Left ventricle myocardium inferior (tissue), 1 donor: ENCODE results near the gene MYO1A. TPM values are rescaled to one million over a fixed set of nuclear protein-coding genes. Genes with fewer than 3 reads are reported as not detected.
"Not testable (repeated sequence)": the region's sequence is repeated elsewhere in the genome, so short reads cannot be mapped to it uniquely, and the experiment has no call there.

Experiments used
- DNase-seq: peaks from one replicate; pipeline ENCODE4 v3.0.0-alpha.2; 2020
- H3K27ac ChIP-seq: fragments of 200-600 bp; replicated peaks from 2 replicates; pipeline ENCODE4 v1.8.0; 2021
- H3K27me3 ChIP-seq: fragments of 200-600 bp; 2 replicates; pipeline ENCODE4 v1.8.0; 2021; ENCODE audit warnings: low read depth
- H3K36me3 ChIP-seq: fragments of 200-600 bp; 2 replicates; pipeline ENCODE4 v1.8.0; 2021
- H3K4me1 ChIP-seq: fragments of 200-600 bp; 2 replicates; pipeline ENCODE4 v1.8.0; 2021
- H3K4me3 ChIP-seq: fragments of 200-600 bp; 2 replicates; pipeline ENCODE4 v1.8.0; 2021; ENCODE audit warnings: mild to moderate bottlenecking, moderate library complexity
- H3K9me3 ChIP-seq: fragments of 200-600 bp; replicated peaks from 2 replicates; pipeline ENCODE4 v1.8.0; 2021
- CTCF ChIP-seq: fragments of 200-600 bp; IDR thresholded peaks from 2 replicates; pipeline ENCODE4 v1.8.0; 2021; ENCODE audit warnings: antibody characterized with exemption, mild to moderate bottlenecking, borderline replicate concordance
- intact Hi-C: fragments of 100-400 bp; cut with micrococcal nuclease; formaldehyde crosslinking; loops from one replicate; pipeline ENCODE4 v1.11.0; 2022
- total RNA-seq: library from RNA; stranded (reverse); fragmentation: NEBNext Ultra II Directional; extraction: Animal tissue kit (Norgen Biotek cat#: 25700); gene quantifications from one replicate; pipeline ENCODE4 v1.2.1, GENCODE V29; 2021
- donor health status: DM: no; HTN: yes; CAD: no; lungs with severe emphysema.

The MYO1A gene
- total RNA-seq, 1 donor from 2014 or later, result not detected

GRCh38 chr12:57027011-57027804 lies 22.7 kb downstream of the MYO1A start:
- Histone ChIP-seq H3K4me3 (no peak overlapping the region), H3K36me3 (no peaks in the 10 kb centered on the region), H3K27me3 (peaks cover 69% of the 10 kb centered on the region), H3K4me1 (no peaks in the 10 kb centered on the region), H3K27ac (no peak overlapping the region), H3K9me3 (no peaks in the 10 kb centered on the region)
- intact Hi-C loops, result no loop called here
- DNase-seq, result no peak
- TF ChIP-seq CTCF, result no peak

- Histone ChIP-seq H3K9me3 (no peaks in the 10 kb centered on the region), H3K36me3 (no peaks in the 10 kb centered on the region), H3K27ac (no peak overlapping the region), H3K4me1 (no peaks in the 10 kb centered on the region), H3K4me3 (no peak overlapping the region), H3K27me3 (peaks cover 63% of the 10 kb centered on the region)
- no peak for DNase-seq
- intact Hi-C loops, result no loop called here
- no peak for TF ChIP-seq CTCF
These were observed 24.7 kb downstream of the MYO1A start for GRCh38 chr12:57025196-57025595.

GRCh38 chr12:57022324-57022723 lies 27.6 kb downstream of the MYO1A start:
- intact Hi-C loops, H3K4me1 ChIP-seq, H3K9me3 ChIP-seq, DNase-seq, H3K27ac ChIP-seq, H3K36me3 ChIP-seq, H3K4me3 ChIP-seq: not testable (repeated sequence)
- H3K27me3 ChIP-seq, result peaks cover 41% of the 10 kb centered on the region

- no peaks in the 10 kb centered on the region for H3K36me3 ChIP-seq
- H3K4me3 ChIP-seq, result no peak overlapping the region
- peaks cover 41% of the 10 kb centered on the region for H3K27me3 ChIP-seq
- TF ChIP-seq CTCF, result no peak
- intact Hi-C loops, result no loop called here
- DNase-seq, result no peak
- H3K27ac ChIP-seq, result no peak overlapping the region
- H3K4me1 ChIP-seq, result no peaks in the 10 kb centered on the region
- no peaks in the 10 kb centered on the region for H3K9me3 ChIP-seq
These were observed 29.8 kb downstream of the MYO1A start for GRCh38 chr12:57019983-57020719.

- no peak overlapping the region for H3K4me3 ChIP-seq
- H3K27ac ChIP-seq, result no peak overlapping the region
- no peaks in the 10 kb centered on the region for H3K9me3 ChIP-seq
- intact Hi-C loops, result no loop called here
- no peaks in the 10 kb centered on the region for H3K36me3 ChIP-seq
- no peaks in the 10 kb centered on the region for H3K4me1 ChIP-seq
- TF ChIP-seq CTCF, result no peak
- no peak for DNase-seq
- H3K27me3 ChIP-seq, result peaks cover 41% of the 10 kb centered on the region
These were observed 31.0 kb downstream of the MYO1A start for GRCh38 chr12:57018906-57019305.

GRCh38 chr12:57018353-57018752 lies 31.6 kb downstream of the MYO1A start:
- H3K36me3 ChIP-seq, intact Hi-C loops: not testable (repeated sequence)

More at GRCh38 chr12:57018353-57018752, 31.6 kb downstream of the MYO1A start:
- DNase-seq, H3K9me3 ChIP-seq, H3K4me1 ChIP-seq, H3K27ac ChIP-seq, H3K4me3 ChIP-seq: not testable (repeated sequence)
- peaks cover 44% of the 10 kb centered on the region for H3K27me3 ChIP-seq
